Measurements from ENCODE around the gene CCDC88C. TPM values are rescaled to one million over a fixed set of nuclear protein-coding genes. Genes with fewer than 3 reads are reported as not detected.

Gene CCDC88C
- total RNA-seq, 1 experiment from 2014 or later: 29.8 TPM

- no peaks in the 10 kb centered on the region for H3K36me3 ChIP-seq (ENCODE audit: control insufficient read depth, insufficient read depth, low read length)
- ChIA-PET CTCF (no interaction called here), POLR2A (no interaction called here)
- peaks cover 7% of the 10 kb centered on the region for H3K27me3 Mint-ChIP-seq (ENCODE audit: insufficient read depth, unreplicated experiment)
- no peak for TF ChIP-seq CTCF (IDR thresholded peaks at IDR 0.05; ENCODE audit: insufficient read depth in 1 of 2, low read depth in 1 of 2, low read length in 1 of 2, severe bottlenecking in 1 of 2, unreplicated experiment in 1 of 2)
- H3K27me3 ChIP-seq (replicated peaks; ENCODE audit: control insufficient read depth, insufficient read depth, low read length): no peaks in the 10 kb centered on the region
- H3K27ac Mint-ChIP-seq (ENCODE audit: unreplicated experiment): no peak overlapping the region
- DNase-seq: no peak
- no peaks in the 10 kb centered on the region for H3K36me3 Mint-ChIP-seq (ENCODE audit: insufficient read depth, unreplicated experiment)
- peaks cover 17% of the 10 kb centered on the region for H3K9me3 Mint-ChIP-seq (ENCODE audit: unreplicated experiment)
- no peak overlapping the region for H3K4me3 ChIP-seq (ENCODE audit: low read depth, low read length)
- no TSS peak for BruUV-seq (replicated peaks)
- no peaks in the 10 kb centered on the region for H3K4me1 ChIP-seq
- no peaks in the 10 kb centered on the region for H3K9me3 ChIP-seq
- intact Hi-C loops (cut with micrococcal nuclease; ENCODE audit: unreplicated experiment): no loop called here
- H3K4me3 Mint-ChIP-seq (ENCODE audit: unreplicated experiment): no peak overlapping the region
- no peaks in the 10 kb centered on the region for H3K4me1 Mint-ChIP-seq (ENCODE audit: low read depth, unreplicated experiment)
These were observed 175.0 kb downstream of the CCDC88C start for GRCh38 chr14:91242635-91243034.

- CTCF ChIA-PET: no interaction called here
- H3K27me3 Mint-ChIP-seq (ENCODE audit: insufficient read depth, unreplicated experiment): peaks cover 7% of the 10 kb centered on the region
- H3K36me3 Mint-ChIP-seq (ENCODE audit: insufficient read depth, unreplicated experiment): no peaks in the 10 kb centered on the region
- no TSS peak for BruUV-seq (replicated peaks)
- H3K4me1 ChIP-seq: no peaks in the 10 kb centered on the region
- peaks cover 10% of the 10 kb centered on the region for H3K9me3 Mint-ChIP-seq (ENCODE audit: unreplicated experiment)
- no peak overlapping the region for H3K4me3 Mint-ChIP-seq (ENCODE audit: unreplicated experiment)
- intact Hi-C loops (cut with micrococcal nuclease; ENCODE audit: unreplicated experiment): no loop called here
- TF ChIP-seq CTCF (IDR thresholded peaks at IDR 0.05; ENCODE audit: insufficient read depth in 1 of 2, low read depth in 1 of 2, low read length in 1 of 2, severe bottlenecking in 1 of 2, unreplicated experiment in 1 of 2): no peak
- H3K27me3 ChIP-seq (replicated peaks; ENCODE audit: control insufficient read depth, insufficient read depth, low read length): no peaks in the 10 kb centered on the region
- H3K27ac Mint-ChIP-seq (ENCODE audit: unreplicated experiment): no peak overlapping the region
- no peaks in the 10 kb centered on the region for H3K36me3 ChIP-seq (ENCODE audit: control insufficient read depth, insufficient read depth, low read length)
- H3K9me3 ChIP-seq: no peaks in the 10 kb centered on the region
- no peaks in the 10 kb centered on the region for H3K4me1 Mint-ChIP-seq (ENCODE audit: low read depth, unreplicated experiment)
- no peak for DNase-seq
- no peak overlapping the region for H3K4me3 ChIP-seq (ENCODE audit: low read depth, low read length)
- POLR2A ChIA-PET: no interaction called here
These were observed 175.8 kb downstream of the CCDC88C start for GRCh38 chr14:91241863-91242262.

- Mint-ChIP-seq H3K4me1 (ENCODE audit: low read depth, unreplicated experiment) (no peaks in the 10 kb centered on the region), H3K27ac (ENCODE audit: unreplicated experiment) (no peak overlapping the region), H3K4me3 (ENCODE audit: unreplicated experiment) (no peak overlapping the region), H3K9me3 (ENCODE audit: unreplicated experiment) (peaks cover 10% of the 10 kb centered on the region), H3K27me3 (ENCODE audit: insufficient read depth, unreplicated experiment) (peaks cover 7% of the 10 kb centered on the region), H3K36me3 (ENCODE audit: insufficient read depth, unreplicated experiment) (no peaks in the 10 kb centered on the region)
- TF ChIP-seq CTCF (IDR thresholded peaks at IDR 0.05; ENCODE audit: insufficient read depth in 1 of 2, low read depth in 1 of 2, low read length in 1 of 2, severe bottlenecking in 1 of 2, unreplicated experiment in 1 of 2): no peak
- ChIA-PET POLR2A (no interaction called here), CTCF (no interaction called here)
- no peaks in the 10 kb centered on the region for H3K9me3 ChIP-seq
- no peaks in the 10 kb centered on the region for H3K27me3 ChIP-seq (replicated peaks; ENCODE audit: control insufficient read depth, insufficient read depth, low read length)
- H3K36me3 ChIP-seq (ENCODE audit: control insufficient read depth, insufficient read depth, low read length): no peaks in the 10 kb centered on the region
- BruUV-seq (replicated peaks): no TSS peak
- no peaks in the 10 kb centered on the region for H3K4me1 ChIP-seq
- intact Hi-C loops (cut with micrococcal nuclease; ENCODE audit: unreplicated experiment): no loop called here
- no peak for DNase-seq
- H3K4me3 ChIP-seq (ENCODE audit: low read depth, low read length): no peak overlapping the region
These were observed 179.0 kb downstream of the CCDC88C start for GRCh38 chr14:91238661-91239060.
